NCI-H2171 (cell line): Measurements from ENCODE around the gene HEG1.
"Not testable (repeated sequence)": the region's sequence is repeated elsewhere in the genome, so short reads cannot be mapped to it uniquely, and the experiment has no call there.

Experiments used
- DNase-seq: peaks from one replicate; lab custom pipeline; 2025; lab: John Stamatoyannopoulos, UW

Gene HEG1, protein sequence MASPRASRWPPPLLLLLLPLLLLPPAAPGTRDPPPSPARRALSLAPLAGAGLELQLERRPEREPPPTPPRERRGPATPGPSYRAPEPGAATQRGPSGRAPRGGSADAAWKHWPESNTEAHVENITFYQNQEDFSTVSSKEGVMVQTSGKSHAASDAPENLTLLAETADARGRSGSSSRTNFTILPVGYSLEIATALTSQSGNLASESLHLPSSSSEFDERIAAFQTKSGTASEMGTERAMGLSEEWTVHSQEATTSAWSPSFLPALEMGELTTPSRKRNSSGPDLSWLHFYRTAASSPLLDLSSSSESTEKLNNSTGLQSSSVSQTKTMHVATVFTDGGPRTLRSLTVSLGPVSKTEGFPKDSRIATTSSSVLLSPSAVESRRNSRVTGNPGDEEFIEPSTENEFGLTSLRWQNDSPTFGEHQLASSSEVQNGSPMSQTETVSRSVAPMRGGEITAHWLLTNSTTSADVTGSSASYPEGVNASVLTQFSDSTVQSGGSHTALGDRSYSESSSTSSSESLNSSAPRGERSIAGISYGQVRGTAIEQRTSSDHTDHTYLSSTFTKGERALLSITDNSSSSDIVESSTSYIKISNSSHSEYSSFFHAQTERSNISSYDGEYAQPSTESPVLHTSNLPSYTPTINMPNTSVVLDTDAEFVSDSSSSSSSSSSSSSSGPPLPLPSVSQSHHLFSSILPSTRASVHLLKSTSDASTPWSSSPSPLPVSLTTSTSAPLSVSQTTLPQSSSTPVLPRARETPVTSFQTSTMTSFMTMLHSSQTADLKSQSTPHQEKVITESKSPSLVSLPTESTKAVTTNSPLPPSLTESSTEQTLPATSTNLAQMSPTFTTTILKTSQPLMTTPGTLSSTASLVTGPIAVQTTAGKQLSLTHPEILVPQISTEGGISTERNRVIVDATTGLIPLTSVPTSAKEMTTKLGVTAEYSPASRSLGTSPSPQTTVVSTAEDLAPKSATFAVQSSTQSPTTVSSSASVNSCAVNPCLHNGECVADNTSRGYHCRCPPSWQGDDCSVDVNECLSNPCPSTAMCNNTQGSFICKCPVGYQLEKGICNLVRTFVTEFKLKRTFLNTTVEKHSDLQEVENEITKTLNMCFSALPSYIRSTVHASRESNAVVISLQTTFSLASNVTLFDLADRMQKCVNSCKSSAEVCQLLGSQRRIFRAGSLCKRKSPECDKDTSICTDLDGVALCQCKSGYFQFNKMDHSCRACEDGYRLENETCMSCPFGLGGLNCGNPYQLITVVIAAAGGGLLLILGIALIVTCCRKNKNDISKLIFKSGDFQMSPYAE (N-terminal part only)

GRCh38 chr3:125055913-125056745 is at the start of gene HEG1:
Gene HEG1 (minus strand): TSS chr3:125055997. CDS start chr3:125055890, 107 bp downstream.
- peak; percentile 59 for DNase-seq

DNA sequence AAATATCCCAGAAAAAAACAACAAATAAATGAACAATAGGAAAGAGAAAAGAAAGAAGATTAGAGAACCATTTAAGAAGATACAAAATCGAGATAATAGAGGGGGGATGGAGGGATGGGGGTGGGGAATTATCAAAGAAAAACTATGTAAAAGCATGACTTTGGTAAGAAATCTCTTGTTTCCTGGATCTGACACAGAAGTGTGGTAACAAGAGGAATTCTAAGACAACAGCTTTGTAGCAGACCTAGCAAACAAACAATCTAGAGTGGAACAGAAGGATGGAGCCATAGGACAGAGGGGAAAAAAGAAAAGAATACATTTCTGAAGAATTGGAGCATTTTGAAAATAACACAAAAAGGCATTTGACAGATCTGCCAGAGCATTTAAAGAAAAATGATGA is 49.3 kb upstream of the HEG1 start:
- DNase-seq, result no peak

DNA sequence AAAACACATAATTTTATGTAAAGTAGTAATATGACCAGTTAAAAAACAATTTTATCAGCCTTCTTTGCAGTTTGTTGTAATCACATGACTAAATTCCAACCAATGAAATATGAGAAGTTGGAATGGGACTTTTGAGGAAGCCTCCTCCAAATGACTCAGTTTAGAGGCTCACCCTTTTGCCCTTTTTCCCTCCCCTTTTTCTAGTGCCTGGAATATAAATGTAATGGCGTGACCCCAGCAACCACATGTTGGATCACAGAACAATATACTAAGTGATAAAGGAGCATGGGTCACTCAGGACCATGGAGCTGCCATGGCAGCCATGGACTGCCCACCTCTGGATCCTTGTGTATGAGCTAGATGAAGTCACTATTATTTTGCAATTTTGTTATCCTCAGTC is 48.8 kb upstream of the HEG1 start:
- DNase-seq, result no peak

DNA sequence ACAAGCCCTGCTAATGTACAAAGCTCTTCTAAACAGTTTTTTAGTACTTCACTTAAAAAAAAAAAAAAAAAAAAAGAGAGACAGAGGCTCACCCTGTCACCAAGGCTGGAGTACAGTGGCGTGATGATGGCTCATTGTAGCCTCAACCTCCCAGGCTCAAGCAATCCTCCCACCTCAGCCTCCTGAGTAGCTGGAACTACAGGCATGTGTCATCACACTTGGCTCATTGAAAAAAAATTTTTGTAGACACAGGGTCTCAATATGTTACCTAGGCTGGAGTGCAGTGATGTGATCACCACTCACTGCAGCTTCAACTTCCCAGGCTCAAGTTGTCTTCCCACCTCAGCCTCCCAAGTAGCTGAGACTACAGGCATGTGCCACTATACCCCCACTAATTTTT is 47.6 kb upstream of the HEG1 start:
- DNase-seq, result no peak

DNA sequence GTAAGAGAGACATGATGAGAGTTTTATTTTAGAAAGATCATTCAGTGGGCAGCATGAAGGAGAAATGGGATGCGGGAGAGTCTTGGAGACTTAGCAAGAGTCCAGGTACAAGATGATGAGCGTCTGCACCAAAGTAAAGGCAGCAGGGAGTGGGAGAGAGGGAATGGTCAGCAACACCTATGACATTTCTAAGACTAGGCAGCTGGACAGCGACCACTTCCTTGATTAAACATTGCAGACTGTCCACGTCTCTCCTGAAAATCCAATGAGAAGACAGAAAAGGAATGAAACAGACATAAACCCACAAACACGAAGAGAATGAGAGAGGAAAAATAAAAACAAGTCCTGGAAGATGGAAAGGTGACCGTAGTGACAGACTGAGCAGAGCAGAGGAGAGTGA is 46.7 kb upstream of the HEG1 start:
- no peak for DNase-seq

GRCh38 chr3:125098611-125099291 is 43.0 kb upstream of the HEG1 start:
- no peak for DNase-seq

DNA sequence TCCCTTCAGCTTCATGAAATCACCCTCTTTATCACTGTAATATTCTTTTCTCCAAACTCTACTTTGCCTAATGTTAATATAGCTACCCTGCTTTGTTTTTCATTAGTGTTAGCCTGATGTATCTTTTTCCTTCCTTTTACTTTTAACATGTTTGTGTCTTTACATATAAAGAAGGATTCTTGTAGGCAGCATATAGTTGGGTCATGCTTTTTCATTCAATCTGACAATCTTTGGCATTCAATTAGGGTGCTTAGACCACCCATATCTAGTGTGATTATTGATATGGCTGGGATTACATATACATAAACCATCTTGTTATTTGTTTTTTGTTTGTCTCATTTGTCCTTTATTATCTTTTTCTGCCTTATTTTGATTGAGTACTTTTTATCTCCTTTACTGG is 34.9 kb upstream of the HEG1 start:
- no peak for DNase-seq

- DNase-seq, result no peak
Measured at GRCh38 chr3:125087768-125088391, 32.1 kb upstream of the HEG1 start.

GRCh38 chr3:125085166-125085565 is 29.4 kb upstream of the HEG1 start:
- no peak for DNase-seq

GRCh38 chr3:125083776-125084175 is 28.0 kb upstream of the HEG1 start:
- DNase-seq, result no peak

DNA sequence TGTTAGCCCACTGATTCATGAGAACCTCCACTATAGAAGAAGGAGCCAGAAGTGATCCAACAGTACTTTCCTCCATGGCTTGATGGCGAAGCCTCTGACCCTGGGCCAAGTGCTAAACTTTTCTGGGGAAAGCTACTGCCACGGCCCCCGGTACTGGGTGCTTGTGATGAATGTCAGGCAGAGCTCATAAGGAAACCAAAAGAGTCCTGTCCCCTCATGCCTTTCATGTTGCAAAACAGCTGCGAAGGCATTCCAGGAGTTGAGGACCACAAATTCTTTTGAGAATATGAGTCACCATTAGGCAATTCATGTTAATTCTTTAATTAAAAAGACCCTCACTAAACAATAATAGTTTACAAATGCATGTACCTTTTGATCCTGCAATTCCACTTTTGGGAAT is 26.5 kb upstream of the HEG1 start:
- not testable (repeated sequence) for DNase-seq

- DNase-seq, result no peak
Measured at GRCh38 chr3:125080077-125080476, 24.3 kb upstream of the HEG1 start.

DNA sequence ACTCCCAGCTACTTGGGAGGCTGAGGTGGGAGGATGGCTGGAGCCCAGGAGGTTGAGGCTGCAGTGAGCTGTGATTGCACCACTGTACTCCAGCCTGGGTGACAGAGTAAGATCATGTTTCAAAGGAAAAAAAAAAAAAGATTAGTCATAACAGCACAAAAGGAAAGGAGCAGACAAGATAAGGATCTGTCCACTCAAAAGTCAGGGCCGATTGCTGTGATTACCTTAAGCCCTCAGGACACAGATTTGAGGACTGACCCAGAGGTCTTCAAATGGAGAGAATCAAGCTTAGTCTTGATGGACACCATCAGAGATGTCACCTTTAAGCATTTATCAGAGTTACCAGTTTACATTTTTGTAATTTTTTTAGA is 23.9 kb upstream of the HEG1 start:
- no peak for DNase-seq

- no peak for DNase-seq
Measured at GRCh38 chr3:125078951-125079674, 23.3 kb upstream of the HEG1 start.

GRCh38 chr3:125077864-125078263 is 22.1 kb upstream of the HEG1 start:
- no peak for DNase-seq

DNA sequence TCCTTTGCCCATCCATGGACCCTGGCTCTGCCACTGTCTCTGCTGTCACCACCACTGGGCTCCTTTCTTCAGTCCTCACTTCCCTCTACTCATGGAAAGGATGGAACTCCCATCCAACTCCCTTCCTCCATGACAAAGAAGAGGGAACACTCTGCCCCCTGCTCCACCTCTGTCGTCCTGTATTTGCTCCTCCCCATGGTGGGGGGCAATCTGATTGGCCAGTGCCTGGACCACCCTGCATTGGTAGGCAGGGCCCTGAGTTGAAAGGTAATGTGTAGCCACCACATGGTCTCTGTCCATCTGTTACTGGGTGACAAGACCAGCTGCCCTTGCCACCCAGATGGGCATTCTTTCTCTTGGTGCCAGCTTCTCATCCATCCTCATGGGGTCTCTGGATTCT is 20.7 kb upstream of the HEG1 start:
- no peak for DNase-seq

GRCh38 chr3:125075738-125076137 is 19.9 kb upstream of the HEG1 start:
- DNase-seq, result no peak

GRCh38 chr3:125073390-125073905 is 17.7 kb upstream of the HEG1 start:
- no peak for DNase-seq

GRCh38 chr3:125072749-125073389 is 17.1 kb upstream of the HEG1 start:
- DNase-seq, result no peak
